Adrenal gland (tissue), 12 donors: ENCODE results near the gene CEP72. TPM values are rescaled to one million over a fixed set of nuclear protein-coding genes. Genes with fewer than 3 reads are reported as not detected.

Experiments
- DNase-seq, 7 donors: peaks; one replicate each; pipeline ENCODE4 v3.0.0-alpha.2; 2019 to 2020
- H3K27ac ChIP-seq, 5 donors: fragments of 200-600 bp; sonication (generic) in 4 of 5; 1 replicate in 3 of 5; 2 replicates in 2 of 5; pipeline versions ENCODE4 v1.5.1 to v1.8.0; 2016 to 2020; ENCODE audit warnings: mild to moderate bottlenecking in 1 of 5
- H3K27me3 ChIP-seq: fragments of 200-600 bp; 2 replicates; pipeline ENCODE4 v1.8.0; 2021
- H3K36me3 ChIP-seq, 2 donors: fragments of 200-600 bp; replicated peaks in 1 of 2; 1 replicate in 1 of 2; 2 replicates in 1 of 2; pipeline versions ENCODE4 v1.5.1 to v1.8.0; 2018 to 2022
- H3K4me1 ChIP-seq, 2 donors: fragments of 200-600 bp; replicated peaks in 1 of 2; 1 replicate in 1 of 2; 2 replicates in 1 of 2; pipeline versions ENCODE4 v1.5.1 to v1.8.0; 2018 to 2021
- H3K4me3 ChIP-seq, 4 donors: fragments of 200-600 bp; sonication (generic) in 3 of 4; one replicate each; pipeline ENCODE4 v1.5.1; 2016 to 2018
- H3K9me3 ChIP-seq, 3 donors: fragments of 200-600 bp; sonication (generic) in 1 of 3; replicated peaks in 1 of 3; 1 replicate in 2 of 3; 2 replicates in 1 of 3; pipeline versions ENCODE4 v1.5.1 to v1.8.0; 2016 to 2021
- POLR2A ChIP-seq, 2 donors: fragments of 450-650 bp; IDR thresholded peaks; one replicate each; pipeline ENCODE4 v1.6.1; 2017; ENCODE audit warnings: antibody characterized with exemption in 2 of 2, mild to moderate bottlenecking in 2 of 2, moderate library complexity in 1 of 2
- WGBS, 4 donors: extraction: QIAGEN DNeasy Blood & Tissue Kit in 2 of 4; methylation state at CpG; one replicate each; pipeline versions ENCODE4 v1.1.5 to v1.1.7; 2013 to 2017; 5-methylcytosine and 5-hydroxymethylcytosine counted together
- intact Hi-C, 2 donors: fragments of 100-400 bp; cut with DNase I; formaldehyde crosslinking; loops; one replicate each; pipeline versions ENCODE4 v1.14.1 to v1.15.0; 2022 to 2023
- polyA plus RNA-seq, 3 donors: library from polyadenylated mRNA; stranded (reverse); fragments of 200-250 nt in 2 of 3; fragments of 350-450 nt in 1 of 3; fragmentation: Illumina TruSeq in 1 of 3; extraction: RNeasy Lipid Tissue Mini Kit (QIAGEN cat#74804) in 1 of 3; gene quantifications; one replicate each; pipeline ENCODE4 v1.2.3, GENCODE V29; 2013 to 2014
- total RNA-seq, 9 donors: library from RNA; depleted of rRNA in 4 of 9; stranded (reverse); fragments of >200 nt in 4 of 9; fragments of 120-200 nt in 1 of 9; fragmentation: NEBNext Ultra II Directional in 1 of 9; extraction: Animal tissue kit (Norgen Biotek cat#: 25700) in 1 of 9; gene quantifications; one replicate each; pipeline versions ENCODE4 v1.1.0 to v1.2.4, GENCODE V29; 2013 to 2023
- TF ChIP-seq, protein P1 (sequence below), 6 experiments: fragments of 450-650 bp in 4 of 6; fragments of 200-600 bp in 2 of 6; sonication (generic) in 1 of 6; IDR thresholded peaks; 1 replicate in 5 of 6; 2 replicates in 1 of 6; pipeline versions ENCODE4 v1.5.1 to v1.8.0; 2016 to 2021; ENCODE audit warnings: antibody characterized with exemption in 6 of 6, mild to moderate bottlenecking in 2 of 6, moderate library complexity in 1 of 6
- donor health status: healthy with polysubstance abuse.
- donor health status: Bipolar disorder and iron deficiency.
- donor health status: DM: yes; HTN: yes; CAD: no.
- donor health status: DM: no; HTN: no; CAD: no.
- donor health status: DM: no; HTN: no; CAD: no.
- donor health status: DM: yes; HTN: yes; CAD: no.

The CEP72 gene
- total and polyA plus RNA-seq, 12 donors, result 0.36 to 7.8 (median 2.5) TPM

DNA sequence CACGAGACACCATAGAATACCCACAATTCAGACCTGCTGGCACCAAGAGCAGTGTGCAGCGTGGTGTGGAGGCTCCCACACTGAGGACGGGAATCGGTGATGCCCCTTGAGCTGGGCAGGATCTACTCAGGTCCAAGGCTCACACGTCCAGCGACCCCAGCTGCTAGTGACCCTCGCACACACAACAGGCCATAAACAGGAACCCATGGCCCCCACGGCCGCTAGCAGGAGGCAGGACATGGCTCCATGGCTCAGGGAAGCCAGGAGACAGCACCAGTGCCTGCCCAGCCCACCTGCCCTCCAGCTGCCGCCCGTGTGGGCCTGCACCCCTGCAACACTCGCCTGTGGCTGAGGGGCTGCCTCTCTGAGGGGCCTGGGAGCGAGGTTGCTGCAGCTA lies 44.5 kb upstream of the CEP72 start:
- no peak overlapping the region for H3K27ac ChIP-seq
- TF ChIP-seq, protein P1, sequence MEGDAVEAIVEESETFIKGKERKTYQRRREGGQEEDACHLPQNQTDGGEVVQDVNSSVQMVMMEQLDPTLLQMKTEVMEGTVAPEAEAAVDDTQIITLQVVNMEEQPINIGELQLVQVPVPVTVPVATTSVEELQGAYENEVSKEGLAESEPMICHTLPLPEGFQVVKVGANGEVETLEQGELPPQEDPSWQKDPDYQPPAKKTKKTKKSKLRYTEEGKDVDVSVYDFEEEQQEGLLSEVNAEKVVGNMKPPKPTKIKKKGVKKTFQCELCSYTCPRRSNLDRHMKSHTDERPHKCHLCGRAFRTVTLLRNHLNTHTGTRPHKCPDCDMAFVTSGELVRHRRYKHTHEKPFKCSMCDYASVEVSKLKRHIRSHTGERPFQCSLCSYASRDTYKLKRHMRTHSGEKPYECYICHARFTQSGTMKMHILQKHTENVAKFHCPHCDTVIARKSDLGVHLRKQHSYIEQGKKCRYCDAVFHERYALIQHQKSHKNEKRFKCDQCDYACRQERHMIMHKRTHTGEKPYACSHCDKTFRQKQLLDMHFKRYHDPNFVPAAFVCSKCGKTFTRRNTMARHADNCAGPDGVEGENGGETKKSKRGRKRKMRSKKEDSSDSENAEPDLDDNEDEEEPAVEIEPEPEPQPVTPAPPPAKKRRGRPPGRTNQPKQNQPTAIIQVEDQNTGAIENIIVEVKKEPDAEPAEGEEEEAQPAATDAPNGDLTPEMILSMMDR (IDR thresholded peaks at IDR 0.05), result no peak
- TF ChIP-seq POLR2A (IDR thresholded peaks at IDR 0.05), result no peak
- no peaks in the 10 kb centered on the region for H3K9me3 ChIP-seq
- intact Hi-C loops, result no loop called here
- H3K27me3 ChIP-seq, result peaks cover 4% of the 10 kb centered on the region
- no peak overlapping the region for H3K4me3 ChIP-seq
- H3K36me3 ChIP-seq, result no peaks in the 10 kb centered on the region
- peak in 1 of 7 donors; percentile 8 for DNase-seq
- H3K4me1 ChIP-seq, result no peaks in the 10 kb centered on the region
- WGBS, 4 donors, result 74 to 77% (median 75%) methylated on average over 7 to 13 of the region's 13 CpGs

DNA sequence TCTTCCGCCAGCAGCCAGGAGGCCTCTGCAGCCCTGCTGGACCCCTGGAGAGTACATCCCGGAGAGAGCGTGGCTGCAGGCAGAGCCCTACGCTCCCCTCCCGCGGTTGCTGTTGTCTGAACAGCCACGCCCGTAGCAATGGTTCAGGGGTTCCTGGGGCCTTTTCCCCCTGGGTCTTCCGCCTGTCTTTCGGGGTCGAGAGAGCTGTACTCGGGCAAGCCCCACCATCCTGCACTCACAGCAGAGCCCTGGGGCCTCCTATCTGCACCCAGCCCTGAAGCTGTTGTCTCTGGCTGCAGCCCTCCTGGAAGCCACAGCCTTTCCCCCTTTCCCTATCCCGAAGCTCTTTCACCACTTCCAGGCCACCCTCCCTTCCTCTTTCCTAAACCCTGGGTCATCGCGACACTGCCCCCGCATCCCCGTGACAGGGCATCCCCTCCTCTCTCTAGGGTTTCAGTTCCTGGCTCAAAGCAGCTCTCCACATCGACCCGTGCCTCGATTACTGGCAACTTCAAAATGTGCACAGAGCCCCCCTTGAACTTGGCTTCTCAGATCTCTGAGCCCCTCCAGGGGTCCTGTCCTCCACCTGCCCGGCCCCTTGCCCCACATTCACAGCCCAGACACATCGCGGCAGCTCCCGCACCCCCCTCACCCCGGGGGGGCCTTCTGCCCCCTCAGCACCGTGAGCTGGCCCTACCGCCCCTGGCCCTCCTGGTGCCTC lies 43.9 kb upstream of the CEP72 start:
- TF ChIP-seq, protein P1 (IDR thresholded peaks at IDR 0.05), result no peak
- TF ChIP-seq POLR2A (IDR thresholded peaks at IDR 0.05), result no peak
- Histone ChIP-seq H3K27ac (no peak overlapping the region), H3K4me3 (no peak overlapping the region), H3K36me3 (no peaks in the 10 kb centered on the region), H3K9me3 (no peaks in the 10 kb centered on the region), H3K27me3 (peaks cover 4% of the 10 kb centered on the region), H3K4me1 (no peaks in the 10 kb centered on the region)
- intact Hi-C loops, result no loop called here
- WGBS, 4 donors, result 53 to 59% (median 55%) methylated on average over 18 to 27 of the region's 27 CpGs
- peak in 2 of 7 donors; percentile 6 to 27 for DNase-seq

DNA sequence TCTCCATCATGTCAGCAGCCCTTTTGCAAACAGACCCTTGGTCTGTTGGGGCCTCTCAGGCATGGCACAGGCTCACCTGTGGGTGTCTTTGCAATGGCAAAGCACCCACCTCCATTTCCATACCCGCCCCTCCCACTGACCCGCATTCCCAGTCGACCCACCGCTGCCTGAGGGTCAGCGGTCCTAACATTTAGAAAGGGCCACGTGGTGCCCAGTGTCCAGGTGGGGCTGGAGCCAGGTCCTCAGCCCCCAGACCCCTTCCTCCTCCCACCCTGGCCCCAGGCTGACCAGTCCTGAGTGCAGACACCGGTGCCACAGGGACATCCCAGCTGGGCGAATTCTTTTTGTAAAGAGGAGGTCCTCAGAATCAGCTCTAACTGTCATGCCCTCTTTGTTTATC lies 43.3 kb upstream of the CEP72 start:
- Histone ChIP-seq H3K9me3 (no peaks in the 10 kb centered on the region), H3K36me3 (no peaks in the 10 kb centered on the region), H3K27me3 (peaks cover 4% of the 10 kb centered on the region), H3K27ac (no peak overlapping the region), H3K4me1 (no peaks in the 10 kb centered on the region), H3K4me3 (no peak overlapping the region)
- 60 to 89% (median 78%) methylated on average over 2 to 8 of the region's 8 CpGs for WGBS, 4 donors
- peak in 1 of 7 donors; percentile 9 for DNase-seq
- intact Hi-C loops, result no loop called here
- TF ChIP-seq POLR2A (IDR thresholded peaks at IDR 0.05), result no peak
- TF ChIP-seq, protein P1 (IDR thresholded peaks at IDR 0.05), result no peak

DNA sequence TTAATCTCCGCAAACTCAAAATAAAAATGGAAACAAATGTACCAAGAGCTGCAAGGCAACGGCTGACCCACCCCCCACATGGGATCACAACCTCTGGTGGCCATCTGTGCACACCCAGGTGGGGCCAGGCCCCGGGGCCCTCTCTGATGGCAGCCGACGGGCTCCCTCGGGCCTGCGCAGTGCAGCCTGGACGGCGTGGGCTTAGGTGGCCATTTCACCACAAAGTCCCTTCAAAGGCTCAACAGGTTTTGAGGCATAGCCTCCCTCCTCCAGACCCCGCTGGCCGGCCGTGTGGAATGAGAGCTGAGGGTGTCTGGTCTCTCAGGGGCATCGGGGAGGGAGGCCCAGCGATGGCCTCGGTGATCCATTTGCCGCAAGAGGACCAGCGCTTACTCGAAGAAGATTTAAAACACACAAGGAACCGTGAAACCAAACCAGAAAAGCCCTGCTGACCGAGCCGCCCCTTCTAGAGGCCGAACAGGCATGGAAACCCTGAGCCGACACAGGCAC lies 42.7 kb upstream of the CEP72 start:
- Histone ChIP-seq H3K4me1 (no peaks in the 10 kb centered on the region), H3K9me3 (no peaks in the 10 kb centered on the region), H3K27me3 (peaks cover 4% of the 10 kb centered on the region), H3K27ac (no peak overlapping the region), H3K4me3 (no peak overlapping the region), H3K36me3 (no peaks in the 10 kb centered on the region)
- WGBS, 4 donors, result 83 to 90% (median 85%) methylated on average over 21 to 23 of the region's 23 CpGs
- TF ChIP-seq POLR2A (IDR thresholded peaks at IDR 0.05), result no peak
- TF ChIP-seq, protein P1 (IDR thresholded peaks at IDR 0.05), result no peak
- DNase-seq, result peak in 1 of 7 donors; percentile 23
- intact Hi-C loops, result no loop called here
